NK-92 (cell line): ENCODE data around the gene PACS1.
"Not testable (repeated sequence)": the region's sequence is repeated elsewhere in the genome, so short reads cannot be mapped to it uniquely, and the experiment has no call there.

Source experiments
- DNase-seq: peaks from one replicate; lab custom pipeline; 2025; ENCODE audit not compliant: unreplicated experiment; lab: John Stamatoyannopoulos, UW

PACS1 gene

DNA sequence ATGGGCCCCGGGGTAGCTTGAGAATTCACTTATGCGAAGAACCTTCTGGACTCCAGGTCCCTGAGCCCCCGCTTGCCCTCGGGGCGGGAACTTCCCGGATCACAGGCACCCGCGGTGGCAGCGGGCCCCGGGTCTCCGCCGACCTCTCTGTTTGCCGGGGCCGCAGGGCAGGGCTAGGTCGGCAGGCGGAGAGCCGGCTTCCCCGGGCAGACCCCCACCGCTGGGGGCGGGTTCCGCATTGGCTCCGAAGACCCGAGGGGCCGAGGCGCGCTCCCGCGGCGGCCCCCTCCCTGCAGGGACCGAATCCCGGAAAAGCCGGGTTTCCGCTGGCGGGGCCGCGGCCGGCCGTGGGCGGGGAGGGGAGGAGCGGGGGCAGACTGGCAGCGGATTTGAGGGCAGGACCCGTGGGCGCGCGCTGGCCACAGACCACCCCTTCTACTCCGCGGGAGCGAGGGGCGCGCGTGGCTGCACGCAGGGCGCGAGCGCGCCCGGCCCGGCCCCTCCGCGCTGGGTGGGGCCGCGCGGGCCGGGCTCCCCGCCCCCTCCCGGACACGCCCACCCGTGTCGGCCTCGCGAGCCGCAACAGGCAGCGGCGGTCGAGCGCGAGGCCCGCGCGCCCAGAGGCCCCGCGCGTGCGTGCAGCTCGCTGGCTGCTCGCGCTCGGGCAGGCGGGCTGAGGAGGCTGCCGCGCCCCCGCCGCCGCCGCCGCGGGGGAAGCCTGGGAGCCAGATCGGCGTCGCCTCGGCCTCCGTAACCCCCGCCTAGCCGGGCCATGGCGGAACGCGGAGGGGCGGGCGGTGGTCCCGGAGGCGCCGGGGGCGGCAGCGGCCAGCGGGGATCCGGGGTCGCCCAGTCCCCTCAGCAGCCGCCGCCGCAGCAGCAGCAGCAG, at the start of gene PACS1:
Gene PACS1, plus strand, starts transcription at position 558 of the 889 bp plus-strand sequence. Its CDS starts 215 bp downstream, at position 773.
- DNase-seq: no peak

DNA sequence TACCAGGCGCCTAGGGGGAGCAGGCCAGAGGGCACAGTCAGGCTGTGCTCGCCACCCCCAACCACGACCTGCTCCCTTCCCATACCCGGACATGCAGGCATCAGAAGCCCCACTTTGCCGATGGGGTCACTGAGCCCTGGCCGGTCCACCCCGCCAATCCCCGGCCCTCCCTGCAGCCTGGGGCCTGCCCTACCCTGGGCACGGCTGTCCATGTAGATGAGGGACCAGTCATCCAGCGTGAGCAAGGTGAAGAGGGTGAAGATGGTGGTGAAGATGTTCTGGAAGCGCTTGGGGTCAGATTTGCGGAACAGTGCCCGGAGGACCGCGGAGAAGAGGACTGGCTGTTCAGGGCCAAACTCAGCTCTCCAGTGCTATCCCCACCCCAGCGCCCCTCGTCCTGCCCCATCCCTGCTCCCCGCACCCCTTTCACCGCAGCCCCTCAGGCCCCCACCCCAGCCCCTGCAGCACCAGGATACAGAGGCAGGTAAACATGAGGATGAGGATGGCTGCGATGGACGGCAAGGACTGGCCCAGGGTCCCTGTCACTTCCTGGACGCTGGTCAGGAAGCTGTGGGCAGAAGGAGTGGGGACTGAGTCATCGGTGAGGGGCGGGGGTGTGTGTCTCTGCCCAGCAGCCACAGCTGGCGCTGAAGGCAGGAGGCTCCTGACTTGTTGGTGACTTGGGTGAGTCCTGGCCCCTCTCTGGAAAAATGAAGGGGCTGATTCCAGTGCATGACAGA, 49.3 kb upstream of the PACS1 start:
- no peak for DNase-seq

DNA sequence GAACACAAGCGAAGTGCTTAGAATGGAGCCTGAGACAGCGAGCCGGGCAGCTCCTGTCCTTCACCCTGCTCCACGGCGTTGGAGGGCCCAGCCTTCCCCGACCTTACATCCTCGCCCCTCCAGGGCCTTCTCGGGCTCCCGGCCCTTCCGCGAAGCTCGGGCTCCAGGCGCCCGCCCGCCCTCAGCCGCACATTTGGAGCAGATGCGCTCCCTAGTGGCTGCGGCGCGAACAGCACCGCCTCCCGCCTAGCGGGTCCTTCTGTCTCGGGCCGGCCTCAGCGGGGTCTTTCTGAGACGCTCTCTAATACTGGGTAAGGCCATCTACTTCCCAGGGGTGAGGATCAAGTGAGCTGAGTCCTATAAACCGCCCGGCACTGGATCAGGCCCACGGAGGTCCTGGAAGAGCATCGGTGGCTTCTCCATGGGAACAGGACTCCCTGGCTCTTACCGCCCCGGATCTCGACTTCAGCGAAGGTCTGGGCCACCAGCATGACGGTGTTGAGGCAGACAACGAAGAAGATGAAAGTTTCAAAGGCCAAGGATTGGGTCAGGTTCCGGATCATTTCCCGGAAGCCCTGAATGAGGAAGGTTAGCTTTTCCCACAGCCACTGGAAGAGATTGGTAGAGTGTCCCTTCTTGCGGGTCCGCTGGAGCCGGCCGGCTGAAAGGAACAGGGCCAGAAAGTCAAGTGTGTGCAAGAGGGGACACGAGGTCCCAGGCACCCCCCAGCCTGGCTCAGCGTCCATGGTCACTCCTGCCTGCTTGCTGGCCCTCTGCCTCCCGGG, 47.5 kb upstream of the PACS1 start:
- no peak for DNase-seq

DNA sequence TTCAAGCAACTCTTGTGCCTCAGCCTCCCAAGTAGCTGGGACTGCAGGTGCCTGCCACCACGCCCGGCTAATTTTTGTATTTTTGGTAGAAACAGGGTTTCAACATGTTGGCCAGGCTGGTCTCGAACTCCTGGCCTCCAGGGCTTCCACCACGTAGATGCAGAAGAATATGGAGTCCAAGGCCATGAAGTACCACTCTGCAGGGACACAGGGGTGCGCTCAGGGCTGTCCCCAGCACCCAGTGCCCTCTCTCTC, 47.0 kb upstream of the PACS1 start:
- DNase-seq: not testable (repeated sequence)

DNA sequence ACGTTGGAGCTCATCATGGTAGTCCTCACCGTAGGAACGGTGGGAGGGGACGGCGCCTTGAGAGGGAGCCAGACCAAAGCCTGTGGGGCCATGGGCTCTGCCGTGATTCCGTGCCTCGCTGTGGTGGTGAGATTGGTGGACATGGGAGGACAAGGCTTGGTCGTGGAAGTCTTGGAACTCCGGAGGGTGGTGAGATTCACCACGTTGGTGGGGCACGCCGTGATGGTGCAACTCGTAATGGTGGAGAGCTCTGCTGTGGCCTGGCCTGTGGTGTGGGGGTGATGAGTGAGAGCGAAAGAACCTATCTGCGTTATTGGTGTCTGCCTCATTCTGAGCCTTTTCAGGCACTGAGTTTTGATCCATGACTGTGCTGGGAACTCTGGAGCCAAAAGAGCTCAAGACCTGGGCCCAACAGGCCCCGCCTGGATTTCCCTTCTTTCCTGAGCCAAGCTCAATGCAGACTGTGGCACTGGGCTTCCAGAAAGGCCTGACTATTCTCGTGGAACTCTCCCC, 44.0 kb upstream of the PACS1 start, which contains the start of gene CATSPER1:
Gene CATSPER1, minus strand, starts transcription at position 463 of the 513 bp plus-strand sequence. Its CDS starts 100 bp downstream, at position 363.
- DNase-seq: no peak

DNA sequence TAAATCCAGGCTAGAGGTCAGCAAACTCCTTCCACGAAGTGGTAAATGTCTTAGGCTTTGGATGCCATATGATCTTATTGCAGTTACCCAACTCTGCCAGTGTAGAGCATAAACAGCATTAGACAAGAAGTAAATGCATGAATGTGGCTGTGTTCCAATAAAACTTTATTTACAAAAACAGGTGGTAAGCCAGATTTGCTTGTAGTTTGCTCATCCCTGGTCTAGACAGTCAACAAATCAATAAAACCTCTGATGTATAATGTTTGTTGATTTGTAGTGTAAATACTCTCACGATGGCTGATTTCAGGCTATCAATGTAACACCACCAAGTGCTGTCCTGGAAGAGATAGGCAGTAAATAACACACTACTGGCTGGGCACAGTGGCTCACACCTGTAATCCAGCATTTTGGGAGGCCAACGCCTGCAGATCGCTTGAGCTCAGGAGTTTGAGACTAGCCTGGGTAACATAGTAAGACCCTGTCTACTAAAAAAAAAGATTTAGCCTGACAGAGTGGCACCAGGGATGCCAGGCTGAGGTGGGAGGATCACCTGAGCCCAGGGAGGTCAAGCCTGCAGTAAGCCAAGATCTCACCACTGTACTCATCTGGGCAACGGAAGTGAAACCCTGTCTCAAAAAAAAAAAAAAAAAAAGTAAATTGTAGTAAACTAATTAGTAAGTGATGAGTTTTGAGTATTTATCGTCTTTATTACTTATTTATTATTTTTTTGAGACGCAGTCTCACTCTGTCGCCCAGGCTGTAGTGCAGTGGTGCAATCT, 36.9 kb upstream of the PACS1 start:
- DNase-seq: no peak

DNA sequence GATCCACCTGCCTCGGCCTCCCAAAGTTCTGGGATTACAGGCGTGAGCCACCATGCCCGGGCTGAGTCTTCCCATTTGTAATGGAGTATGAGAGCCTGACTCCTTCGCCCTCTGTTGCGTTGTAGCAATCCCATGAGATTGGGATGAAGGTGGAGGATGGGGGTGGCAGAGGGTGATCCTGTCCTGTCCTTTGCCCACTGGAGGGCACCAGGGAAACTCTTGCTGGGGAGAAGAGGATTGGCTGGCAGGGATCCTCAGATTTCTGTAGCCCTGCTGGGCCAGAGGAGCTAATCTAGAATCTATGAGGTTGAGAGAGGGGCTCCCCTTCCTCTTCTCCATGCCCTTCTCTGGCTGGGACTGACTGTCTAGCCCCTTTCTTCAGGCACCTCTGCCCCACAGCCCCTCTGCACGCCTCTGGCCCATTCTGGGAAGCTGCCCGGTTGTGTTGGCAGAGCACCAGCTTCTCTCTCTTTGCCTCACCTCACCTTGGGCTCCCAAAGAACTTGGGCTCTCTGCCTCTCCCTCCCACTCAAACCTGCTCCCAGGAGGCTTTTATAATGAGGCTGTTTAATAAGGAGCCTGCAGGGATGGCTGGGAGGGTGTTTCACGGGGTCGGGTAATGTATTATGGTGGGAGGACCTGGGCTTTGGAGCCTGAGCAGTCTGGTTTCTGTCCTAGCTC, 34.3 kb upstream of the PACS1 start:
- DNase-seq: no peak

DNA sequence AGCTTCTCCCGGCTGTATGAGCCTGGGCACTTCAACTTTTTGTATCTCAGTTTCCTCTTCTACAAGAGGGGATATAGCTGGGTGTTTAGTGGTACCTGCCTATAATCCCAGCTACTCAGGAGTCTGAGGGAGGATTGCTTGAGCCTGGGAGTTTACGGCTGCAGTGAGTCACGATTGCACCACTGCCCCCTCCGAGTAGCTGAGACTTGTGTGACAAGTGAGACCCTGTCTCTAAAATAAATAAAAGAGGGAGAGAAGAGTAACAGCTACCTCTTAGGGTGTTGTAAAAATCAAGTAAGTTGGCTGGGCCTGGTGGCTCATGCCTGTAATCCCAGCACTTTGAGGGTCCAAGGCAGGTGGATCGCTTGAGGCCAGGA, 33.8 kb upstream of the PACS1 start:
- no peak for DNase-seq

DNA sequence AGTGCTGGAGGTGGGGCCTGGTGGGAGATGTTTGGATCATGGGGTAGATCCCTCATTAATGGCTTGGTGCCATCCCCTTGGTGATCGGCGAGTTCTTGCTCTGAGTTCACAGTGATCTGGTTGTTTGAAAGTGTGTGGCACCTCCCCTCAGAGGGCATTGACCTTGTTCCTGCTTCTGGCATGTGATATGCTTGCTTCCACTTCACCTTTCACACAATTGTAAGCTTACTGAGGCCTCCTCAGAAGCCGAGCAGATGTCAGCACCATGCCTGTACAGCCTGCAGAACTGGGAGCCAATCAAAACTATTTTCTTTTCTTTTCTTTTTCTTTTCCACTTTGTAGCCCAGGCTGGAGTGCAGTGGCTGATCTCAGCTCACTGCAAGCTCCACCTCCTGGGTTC, 32.7 kb upstream of the PACS1 start:
- DNase-seq: no peak

DNA sequence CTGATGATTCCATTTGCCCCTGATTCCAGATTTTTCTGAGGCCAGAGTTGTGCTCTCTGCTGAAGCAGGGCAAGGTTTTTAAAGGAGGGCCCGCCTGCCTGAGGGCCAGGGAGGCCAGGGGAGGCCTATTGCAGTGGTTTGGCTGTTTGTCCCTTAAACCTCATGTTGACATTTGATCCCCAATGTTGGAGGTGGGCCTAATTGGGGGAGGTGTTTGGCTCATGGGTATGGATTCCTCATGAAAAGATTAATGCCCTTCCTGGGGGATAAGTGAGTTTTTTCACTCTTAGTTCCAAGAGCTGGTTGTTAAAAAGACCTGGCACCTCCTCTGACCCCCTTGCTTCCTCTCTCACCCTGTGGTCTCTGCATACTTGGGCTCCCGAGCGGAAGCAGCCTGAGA, 30.3 kb upstream of the PACS1 start:
- no peak for DNase-seq

DNA sequence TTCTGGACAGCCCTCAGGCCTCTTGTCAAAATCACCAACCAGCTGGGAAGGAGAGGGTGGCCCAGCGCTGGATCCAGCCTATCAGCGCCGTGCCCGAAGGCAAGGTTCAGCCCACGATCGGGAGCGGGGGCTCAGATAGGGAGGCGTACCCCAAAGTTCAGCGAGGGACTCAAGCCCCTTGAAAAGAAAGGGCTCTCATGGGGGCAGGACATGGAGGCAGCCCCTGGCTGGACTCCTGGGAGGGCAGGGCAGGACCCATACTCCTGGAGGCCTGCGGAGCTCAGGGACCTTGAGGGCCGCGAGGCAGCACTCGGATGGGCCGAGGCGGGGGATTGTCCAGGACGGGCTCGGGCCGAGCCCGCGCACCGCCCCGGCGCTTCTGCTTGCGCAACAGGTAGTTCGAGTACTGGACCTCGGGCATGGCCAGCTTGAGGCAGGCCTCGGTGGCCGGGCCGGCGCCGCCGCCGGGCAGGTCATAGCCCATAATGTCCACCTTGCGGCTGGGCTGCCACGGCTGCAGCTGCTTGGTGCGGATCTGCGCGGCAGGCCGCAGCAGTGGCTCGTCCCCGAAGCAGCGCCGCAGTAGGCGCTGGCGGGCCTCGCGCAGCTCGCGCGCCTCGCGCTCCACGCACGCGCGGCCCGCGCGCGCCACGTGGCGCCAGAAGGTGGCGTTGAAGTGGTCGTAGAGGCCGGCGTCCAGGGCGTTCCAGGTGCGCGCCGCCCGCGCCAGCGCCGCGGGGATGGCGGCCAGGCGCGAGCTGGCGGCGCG, 27.7 kb upstream of the PACS1 start:
- DNase-seq: no peak

DNA sequence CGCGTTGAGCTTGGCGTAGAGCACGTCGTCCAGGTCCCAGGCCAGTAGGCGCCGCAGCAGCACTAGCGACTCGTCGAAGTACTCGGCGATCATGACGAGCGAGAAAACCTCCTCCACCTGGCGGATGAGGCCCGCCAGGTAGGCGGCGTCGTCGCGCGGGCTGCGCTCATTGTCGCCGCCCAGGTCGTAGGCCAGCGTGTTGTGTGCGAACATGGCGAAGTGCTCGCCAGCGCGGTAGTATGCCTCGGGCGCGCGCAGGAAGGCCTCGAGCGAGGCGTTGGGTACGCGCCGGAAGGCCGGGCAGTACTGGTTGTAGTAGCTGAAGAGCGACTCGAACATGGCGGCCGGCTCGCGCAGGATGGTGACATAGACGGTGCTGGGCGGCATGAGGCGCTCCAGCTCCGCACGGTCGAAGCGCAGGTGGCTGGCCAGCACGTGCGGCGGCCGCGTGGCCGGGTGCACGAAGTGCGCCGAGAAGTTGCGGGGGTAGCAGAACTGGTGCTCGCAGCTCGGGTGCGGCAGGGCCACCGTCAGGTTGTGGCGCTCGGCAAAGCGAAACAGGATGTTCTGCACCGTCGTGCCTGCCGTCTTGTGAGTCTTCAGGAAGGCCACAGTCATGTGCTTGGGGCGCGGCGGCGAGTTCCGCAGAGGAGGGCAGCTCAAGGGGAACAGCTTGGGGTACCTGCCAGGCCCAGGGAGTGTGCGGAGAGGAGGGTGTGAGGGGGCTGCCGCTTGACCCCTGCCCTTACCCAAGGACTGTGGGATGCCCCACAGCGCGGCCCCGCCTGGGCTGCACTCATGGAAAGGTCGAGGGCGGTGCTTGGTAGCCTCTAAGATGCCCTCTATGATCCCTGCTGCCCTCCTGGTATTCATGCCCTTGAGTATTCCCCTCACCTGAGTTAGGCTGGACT, 26.8 kb upstream of the PACS1 start:
- no peak for DNase-seq

DNA sequence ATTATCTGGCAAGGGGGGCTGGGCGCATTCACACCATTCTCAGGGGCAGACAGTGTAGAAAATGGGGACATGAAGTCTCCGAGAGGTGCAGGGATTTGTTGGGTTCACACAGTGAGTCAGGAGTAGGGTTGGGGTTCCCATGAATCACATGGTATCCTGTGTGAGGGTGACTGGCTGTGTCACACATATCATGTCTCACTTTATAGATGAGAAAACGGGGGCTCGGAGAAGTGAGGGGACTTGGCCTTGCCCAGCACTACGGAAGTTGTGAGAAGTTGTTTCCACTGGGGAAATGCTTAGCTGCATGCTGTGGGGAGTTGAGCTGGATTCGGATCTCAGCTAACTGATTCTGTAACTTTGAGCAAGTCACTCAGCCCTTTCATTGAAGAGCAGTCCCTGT, 25.3 kb upstream of the PACS1 start:
- no peak for DNase-seq

DNA sequence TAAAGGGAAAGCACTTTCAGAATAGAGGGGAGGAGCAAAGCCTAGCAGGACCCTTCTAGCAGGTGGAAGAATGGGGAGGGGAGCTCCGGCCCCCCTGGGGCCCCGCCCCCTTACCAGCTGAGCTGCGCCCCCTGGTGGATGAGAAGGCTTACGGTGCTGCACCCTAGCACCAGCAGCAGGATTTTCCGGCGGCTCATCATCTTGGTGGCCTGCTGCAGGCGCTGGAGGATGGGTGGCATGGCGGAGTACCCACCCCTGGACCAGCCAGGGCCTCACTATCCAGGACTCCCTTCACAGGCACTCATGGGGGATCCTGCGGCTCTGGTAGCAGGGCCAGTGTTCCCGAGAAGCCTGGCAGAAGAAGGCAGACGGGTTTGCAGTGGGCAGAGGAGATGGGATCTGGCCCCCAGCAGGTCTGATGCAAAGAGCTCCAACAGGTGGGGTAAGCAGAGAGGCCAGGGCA, 24.9 kb upstream of the PACS1 start:
- no peak for DNase-seq

DNA sequence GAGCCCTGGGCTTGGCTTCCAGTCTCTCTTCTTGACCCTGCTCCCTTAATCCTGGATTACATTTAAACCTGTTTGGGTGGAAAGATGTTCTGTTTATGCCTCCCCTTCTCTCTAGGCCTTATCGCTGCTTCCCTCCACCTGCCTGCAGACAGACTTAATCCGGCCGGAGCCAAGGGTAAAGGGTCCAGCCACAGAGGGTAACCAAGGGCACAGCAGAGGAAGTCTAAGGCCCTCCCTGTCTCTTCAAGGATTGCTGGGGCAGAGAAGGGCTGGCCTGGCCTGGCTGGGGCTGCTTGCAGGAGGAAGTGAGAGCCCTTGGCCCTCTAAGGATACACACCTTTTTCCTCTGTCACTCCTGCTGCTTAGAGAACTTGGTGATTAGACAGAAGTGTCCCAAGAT, 23.2 kb upstream of the PACS1 start:
- DNase-seq: no peak

DNA sequence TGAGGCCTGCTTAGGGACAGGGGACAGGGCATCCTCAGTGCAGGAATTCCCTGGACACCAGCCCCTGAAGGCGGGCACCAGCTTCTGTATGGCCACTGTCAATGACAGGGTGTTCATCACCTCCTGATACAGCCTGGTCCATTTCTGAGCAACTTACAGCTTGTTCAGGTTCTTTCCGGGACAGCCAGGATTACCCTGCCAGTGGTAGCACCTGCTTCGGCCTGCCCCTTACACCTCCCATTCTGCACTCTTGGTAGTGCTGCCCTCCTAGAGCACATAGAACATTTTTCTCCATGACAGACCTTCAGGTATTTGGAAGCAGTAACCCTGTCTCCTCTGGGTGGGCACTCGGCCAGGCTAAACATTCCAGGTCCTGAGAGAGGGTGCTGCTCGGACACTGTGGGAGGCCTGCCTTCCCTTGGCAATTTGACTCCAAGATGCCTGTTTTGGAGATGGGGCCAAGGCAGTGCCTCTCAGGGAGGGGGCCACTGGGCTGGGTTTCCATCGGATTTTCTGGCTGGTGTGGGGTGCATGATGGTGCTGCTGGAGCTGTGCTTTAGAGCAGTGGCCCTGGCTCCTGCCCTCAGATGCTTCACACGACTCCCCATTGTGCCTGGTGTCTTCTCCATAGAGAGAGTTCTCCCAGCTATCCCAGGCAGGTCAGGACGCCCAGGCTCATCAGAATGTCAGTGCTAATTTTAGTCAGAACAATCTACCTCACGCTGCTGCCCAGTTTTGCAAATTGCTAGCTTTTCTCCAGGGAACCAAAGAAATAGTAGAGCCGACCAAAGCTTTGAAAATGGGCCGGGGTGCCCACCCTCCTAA, 22.3 kb upstream of the PACS1 start:
- no peak for DNase-seq

DNA sequence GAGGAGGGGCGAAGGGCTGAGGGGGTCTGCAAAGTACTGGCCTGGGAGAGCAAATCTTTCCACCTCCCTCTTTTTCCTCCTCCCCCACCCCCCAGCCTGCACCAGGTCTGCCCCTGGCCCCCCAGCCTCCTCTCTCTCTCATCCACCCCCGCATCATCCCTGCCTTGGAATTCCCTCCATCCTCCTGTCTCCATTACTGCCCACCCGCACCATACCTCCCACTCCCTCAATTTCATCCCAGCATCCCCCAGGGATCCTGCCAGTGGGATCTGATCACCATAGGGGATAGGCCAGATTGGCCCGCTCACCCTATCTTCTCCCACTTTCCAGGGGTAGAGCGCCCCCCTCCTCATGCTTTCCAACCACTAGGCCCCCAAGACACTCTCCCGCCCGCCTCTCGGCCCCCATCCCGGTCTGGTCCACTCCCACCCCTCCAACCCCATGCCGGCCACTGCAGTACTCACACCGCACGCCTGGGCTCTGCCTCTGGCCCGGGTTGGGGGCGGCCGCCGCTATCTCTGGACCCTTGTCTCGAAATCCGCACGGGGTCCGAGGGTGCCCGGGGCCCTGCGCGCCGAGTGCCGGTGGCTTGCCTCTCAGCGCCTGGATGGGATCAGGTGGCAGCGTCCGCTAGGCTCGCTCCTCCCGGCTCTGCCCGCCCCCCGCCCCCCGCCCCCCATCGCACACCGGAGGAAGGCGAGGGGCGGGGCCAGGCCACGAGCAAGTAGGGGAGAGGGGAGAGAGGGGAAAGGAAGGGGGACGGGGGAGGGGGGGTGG, 21.3 kb upstream of the PACS1 start, which contains the start of gene GAL3ST3:
Gene GAL3ST3, minus strand, starts transcription at position 615 of the 777 bp plus-strand sequence. CDS start 3,746 bp downstream, outside the sequence.
- no peak for DNase-seq
